ENCODE measurements around the gene ZFAND3. TPM values are rescaled to one million over a fixed set of nuclear protein-coding genes. Genes with fewer than 3 reads are reported as not detected.

ZFAND3 gene
- total and polyA plus RNA-seq, 2 of the 4 experiments (the other 2 are of a cell fraction) = 10.9 to 26.7 TPM

DNA sequence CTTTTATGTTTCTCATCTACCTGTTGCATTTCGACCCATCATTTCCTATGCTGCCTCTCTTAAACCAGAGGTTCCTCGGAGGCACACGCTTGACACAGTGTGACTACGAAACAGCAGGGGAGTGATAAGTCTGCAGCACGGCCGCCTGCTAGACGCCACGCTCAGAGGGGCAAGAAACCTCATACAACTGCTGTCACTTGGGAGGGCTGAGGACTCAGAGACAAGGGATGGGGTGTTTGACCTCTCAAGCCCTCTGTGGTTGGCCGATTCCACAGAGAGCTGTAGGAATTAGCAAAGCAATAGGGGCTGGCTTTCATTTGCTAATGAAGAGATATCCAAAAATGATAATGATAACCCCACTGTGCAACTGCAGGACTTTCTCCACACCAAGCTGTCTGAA, 372.5 kb downstream of the ZFAND3 start:
- Histone ChIP-seq H3K27ac (ENCODE audit: insufficient read depth, low read length) (no peak overlapping the region), H3K23ac (ENCODE audit: low read depth, low read length) (no peak overlapping the region), H3K56ac (ENCODE audit: extremely low read depth, insufficient read depth, low read length) (no peak overlapping the region), H3K27me3 (ENCODE audit: control insufficient read depth, insufficient read depth, low read length) (no peaks in the 10 kb centered on the region), H2BK5ac (ENCODE audit: low read depth, low read length, poor library complexity, severe bottlenecking) (no peak overlapping the region), H3K14ac (replicated peaks; ENCODE audit: low read depth, low read length) (no peak overlapping the region), H3K9me1 (ENCODE audit: insufficient read depth, low read length) (peaks cover 12% of the 10 kb centered on the region; the same call in 1 of the 2 replicates), H4K8ac (ENCODE audit: low read depth in 2 of 2, low read length in 2 of 2) (no peak overlapping the region), H2BK15ac (ENCODE audit: low read depth, low read length) (no peak overlapping the region), H3K36me3 (ENCODE audit: control insufficient read depth, insufficient read depth, low read length) (no peaks in the 10 kb centered on the region), H4K5ac (ENCODE audit: low read depth, low read length) (no peak overlapping the region), H3K9ac (ENCODE audit: low read depth, low read length) (no peak overlapping the region), H3K18ac (ENCODE audit: low read depth, low read length) (no peak overlapping the region), H3K4me1 (ENCODE audit: control insufficient read depth, insufficient read depth, low read length) (no peaks in the 10 kb centered on the region), H4K91ac (ENCODE audit: insufficient read depth, low read depth, low read length) (no peak overlapping the region), H2AK9ac (replicated peaks; ENCODE audit: low read depth, low read length, poor library complexity) (no peak overlapping the region), H3K4me2 (ENCODE audit: low read depth, low read length) (no peak overlapping the region), H3K9me3 (ENCODE audit: control insufficient read depth, insufficient read depth, low read length) (no peaks in the 10 kb centered on the region), H3K4ac (ENCODE audit: low read depth, low read length) (no peak overlapping the region), H2AK5ac (ENCODE audit: low read depth, low read length) (no peak overlapping the region), H2BK20ac (ENCODE audit: low read depth, low read length) (no peak overlapping the region), H2AFZ (replicated peaks; ENCODE audit: low read length, poor library complexity) (no peak overlapping the region), H2BK120ac (ENCODE audit: low read depth, low read length) (no peak overlapping the region), H3K4me3 (ENCODE audit: insufficient read depth, low read depth, low read length) (no peak overlapping the region), H3K79me1 (ENCODE audit: low read depth in 1 of 2, low read length in 2 of 2) (no peaks in the 10 kb centered on the region), H4K20me1 (ENCODE audit: insufficient read depth, low read length) (no peaks in the 10 kb centered on the region)
- in situ Hi-C loops (cut with MboI; ENCODE audit: low sequenced_read_pairs) = no loop called here
- DNase-seq (no peak), ATAC-seq (ENCODE audit: low read depth) (no peak)
- intact Hi-C loops (cut with micrococcal nuclease) = no loop called here
- dilution Hi-C loops (cut with HindIII; ENCODE audit: low sequenced_read_pairs, unreplicated experiment) = no loop called here
- POLR2A ChIA-PET (ENCODE audit: unreplicated experiment) = interaction anchor here (0.6 kb wide), 1 partner anchor 290 kb away, joined by 21 read pairs; no protein-coding TSS in a partner anchor
- no TSS peak for BruUV-seq (replicated peaks)
- no peak for TF ChIP-seq RFX5 (IDR thresholded peaks at IDR 0.05; ENCODE audit: low read depth, low read length)
- WGBS, 2 experiments (ENCODE audit: extremely low coverage in 2 of 2, insufficient read length in 1 of 2) = 50% methylated on average over 2 of the region's 9 CpGs; no CpG with 5 or more reads in 1 of the 2 experiments
- CTCF ChIA-PET = interaction anchor here (0.6 kb wide), 1 partner anchor 111 kb away, joined by 12 read pairs; no protein-coding TSS in a partner anchor

Data from IMR-90 (cell line).